ENCODE data around the gene BLOC1S5. TPM values are rescaled to one million over a fixed set of nuclear protein-coding genes. Genes with fewer than 3 reads are reported as not detected.

Gene BLOC1S5
- polyA plus RNA-seq (ENCODE audit: insufficient read length in 10 of 10) = 10 to 100 TPM; 12.1 to 16.9 (median 13.2) TPM
- long read RNA-seq, donor 1, transcript BLOC1S5-202 (5 exons, 2,684 nt) = major isoform, 7 of 7 reads
- long read RNA-seq, donor 1, partial matches to known transcripts = 0 of 7 reads
- long read RNA-seq, donor 1, other reads (novel, unspliced or antisense) = 0 of 7 reads
- long read RNA-seq, donor 2, transcript BLOC1S5-202 (5 exons, 2,684 nt) = major isoform, 10 of 11 reads
- long read RNA-seq, donor 2, partial matches to known transcripts = 0 of 11 reads
- long read RNA-seq, donor 2, other reads (novel, unspliced or antisense) = 0 of 11 reads
- long read RNA-seq, donor 3 = 0 reads
- long read RNA-seq, donor 4, transcript BLOC1S5-202 (5 exons, 2,684 nt) = major isoform, 9 of 9 reads
- long read RNA-seq, donor 4, partial matches to known transcripts = 0 of 9 reads
- long read RNA-seq, donor 4, other reads (novel, unspliced or antisense) = 0 of 9 reads
- long read RNA-seq, donor 5, transcript BLOC1S5-202 (5 exons, 2,684 nt) = major isoform, 7 of 8 reads
- long read RNA-seq, donor 5, partial matches to known transcripts = 0 of 8 reads
- long read RNA-seq, donor 5, other reads (novel, unspliced or antisense) = 0 of 8 reads
- long read RNA-seq, donor 6, transcript BLOC1S5-202 (5 exons, 2,684 nt) = major isoform, 5 of 5 reads
- long read RNA-seq, donor 6, partial matches to known transcripts = 0 of 5 reads
- long read RNA-seq, donor 6, other reads (novel, unspliced or antisense) = 0 of 5 reads
- long read RNA-seq, donor 7, transcript BLOC1S5-202 (5 exons, 2,684 nt) = major isoform, 8 of 8 reads
- long read RNA-seq, donor 7, partial matches to known transcripts = 0 of 8 reads
- long read RNA-seq, donor 7, other reads (novel, unspliced or antisense) = 0 of 8 reads
- long read RNA-seq, donor 8, transcript BLOC1S5-202 (5 exons, 2,684 nt) = major isoform, 5 of 6 reads
- long read RNA-seq, donor 8, partial matches to known transcripts = 0 of 6 reads
- long read RNA-seq, donor 8, other reads (novel, unspliced or antisense) = 0 of 6 reads
- long read RNA-seq, donor 9 = 0 reads

GRCh38 chr6:8063761-8064637, at the start of gene BLOC1S5:
Gene BLOC1S5 (minus strand): TSS chr6:8064389. CDS start chr6:8064376, 13 bp downstream.
- peak; percentile 97 to 98 (median 98) for DNase-seq

GRCh38 chr6:8113131-8113654, 49.0 kb upstream of the BLOC1S5 start:
- DNase-seq = peak; percentile 9 to 14 (median 11)

GRCh38 chr6:8110725-8111124, 46.5 kb upstream of the BLOC1S5 start:
- no peak for DNase-seq

GRCh38 chr6:8110117-8110721, 46.0 kb upstream of the BLOC1S5 start:
- DNase-seq = no peak

GRCh38 chr6:8108759-8109539, 44.8 kb upstream of the BLOC1S5 start:
- no peak for DNase-seq

- DNase-seq = peak in 1 of 3 donors; percentile 73
Measured at GRCh38 chr6:8108031-8108660, 44.0 kb upstream of the BLOC1S5 start.

- DNase-seq = no peak
Measured at GRCh38 chr6:8105791-8106190, 41.6 kb upstream of the BLOC1S5 start.

GRCh38 chr6:8103726-8104125, 39.5 kb upstream of the BLOC1S5 start:
- DNase-seq = no peak

GRCh38 chr6:8102122-8102958, 38.2 kb upstream of the BLOC1S5 start, which contains the start of gene EEF1E1:
Gene EEF1E1 (minus strand): TSS chr6:8102548. CDS start chr6:8102521, 27 bp downstream.
- peak; percentile 92 to 96 (median 93) for DNase-seq

- no peak for DNase-seq
Measured at GRCh38 chr6:8100159-8100854, 36.1 kb upstream of the BLOC1S5 start.

- DNase-seq = no peak
Measured at GRCh38 chr6:8090650-8091049, 26.5 kb upstream of the BLOC1S5 start.

GRCh38 chr6:8088886-8089285, 24.7 kb upstream of the BLOC1S5 start:
- DNase-seq = no peak

GRCh38 chr6:8087870-8088754, 23.9 kb upstream of the BLOC1S5 start:
- DNase-seq = no peak

- no peak for DNase-seq
Measured at GRCh38 chr6:8086755-8087306, 22.6 kb upstream of the BLOC1S5 start.

GRCh38 chr6:8085053-8085511, 20.9 kb upstream of the BLOC1S5 start:
- peak in 1 of 3 donors; percentile 69 for DNase-seq

- peak in 1 of 3 donors; percentile 23 for DNase-seq
Measured at GRCh38 chr6:8084586-8084985, 20.4 kb upstream of the BLOC1S5 start.

Data from muscle of back (tissue), 13 donors.